ENCODE results near the gene SLC38A4. TPM values are rescaled to one million over a fixed set of nuclear protein-coding genes. Genes with fewer than 3 reads are reported as not detected.

SLC38A4 gene
- total RNA-seq, 1 donor from 2014 or later: not detected

DNA sequence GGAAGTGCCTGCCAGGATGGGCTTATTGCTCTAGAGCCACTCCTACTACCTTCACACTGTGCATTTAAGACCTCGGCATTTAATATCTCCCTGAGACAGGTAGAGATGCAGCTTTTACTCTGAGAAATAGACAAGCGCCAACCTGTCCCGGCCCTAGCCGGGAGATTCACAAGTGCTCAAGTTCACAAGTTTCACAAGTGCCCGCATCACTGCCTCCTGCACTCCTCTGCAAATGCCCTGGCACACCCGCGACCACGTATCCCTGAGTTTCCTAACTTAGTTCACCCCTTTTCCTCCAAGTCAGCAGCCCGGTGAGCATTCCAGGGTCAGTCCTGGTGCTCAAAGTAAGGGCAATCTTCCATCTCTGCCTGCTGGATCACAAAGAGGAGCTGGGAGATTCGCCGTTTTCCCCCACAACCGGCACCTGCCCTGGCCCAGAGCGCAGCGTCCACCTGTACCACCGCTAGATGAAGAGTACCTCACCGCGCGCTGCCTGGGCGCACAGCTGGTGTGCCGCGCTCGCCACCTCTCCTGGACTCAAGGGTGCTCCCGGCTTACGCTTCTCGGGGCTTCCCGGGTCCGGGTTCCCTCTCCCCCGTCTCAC is 5.0 kb upstream of the SLC38A4 start:
- Histone ChIP-seq H3K4me3 (ENCODE audit: low read depth, low read length) (peak overlapping the region; percentile 29), H3K36me3 (ENCODE audit: control insufficient read depth, insufficient read depth, low read length) (no peaks in the 10 kb centered on the region), H3K27me3 (ENCODE audit: control insufficient read depth, insufficient read depth, low read length) (peaks cover 25% of the 10 kb centered on the region)
- TF ChIP-seq CTCF (IDR thresholded peaks at IDR 0.05; ENCODE audit: insufficient read depth, low read length, poor library complexity, severe bottlenecking): no peak
- DNase-seq (ENCODE audit: low read depth): no peak

DNA sequence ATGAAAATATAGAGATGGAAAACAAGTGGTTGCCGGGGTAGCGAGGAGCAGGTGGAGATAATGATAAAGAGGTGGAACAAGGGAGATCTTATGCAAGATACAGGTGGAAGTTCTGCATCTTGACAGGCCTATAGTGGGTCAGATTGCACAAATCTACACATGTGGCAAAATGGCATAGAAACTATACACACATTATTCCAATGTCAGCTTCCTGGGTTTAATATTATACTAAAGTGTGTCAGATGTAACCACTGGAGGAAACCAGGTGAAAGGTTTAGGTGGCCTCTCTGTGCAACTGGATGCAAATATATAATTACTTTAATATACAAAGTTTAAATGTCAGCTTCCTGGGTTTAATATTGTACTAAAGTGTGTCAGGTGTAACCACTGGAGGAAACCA is 1.1 kb downstream of the SLC38A4 start:
- Histone ChIP-seq H3K27me3 (ENCODE audit: control insufficient read depth, insufficient read depth, low read length) (peaks cover 4% of the 10 kb centered on the region), H3K36me3 (ENCODE audit: control insufficient read depth, insufficient read depth, low read length) (no peaks in the 10 kb centered on the region), H3K4me3 (ENCODE audit: low read depth, low read length) (no peak overlapping the region)
- no peak for TF ChIP-seq CTCF (IDR thresholded peaks at IDR 0.05; ENCODE audit: insufficient read depth, low read length, poor library complexity, severe bottlenecking)
- no peak for DNase-seq (ENCODE audit: low read depth)

DNA sequence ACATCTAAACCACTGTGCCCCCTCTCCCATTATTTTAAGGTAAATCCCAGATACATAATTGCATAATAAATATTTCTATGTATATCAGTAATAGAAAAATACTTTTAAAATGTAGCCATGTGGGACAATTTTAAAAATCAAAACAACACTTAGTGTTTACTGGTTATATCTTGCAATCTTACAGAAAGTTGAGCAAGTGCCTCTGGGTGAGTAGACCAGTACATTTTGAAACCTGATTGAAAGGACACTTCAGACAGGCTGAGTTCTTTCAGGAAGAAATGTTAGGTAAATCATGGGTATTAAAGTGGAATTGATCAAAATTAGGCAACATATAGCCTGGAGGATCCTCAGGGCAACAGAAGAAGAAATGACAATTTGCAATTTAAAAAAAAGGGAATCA is 7.2 kb downstream of the SLC38A4 start:
- DNase-seq (ENCODE audit: low read depth): no peak
- no peak for TF ChIP-seq CTCF (IDR thresholded peaks at IDR 0.05; ENCODE audit: insufficient read depth, low read length, poor library complexity, severe bottlenecking)
- H3K4me3 ChIP-seq (ENCODE audit: low read depth, low read length): no peak overlapping the region
- H3K36me3 ChIP-seq (ENCODE audit: control insufficient read depth, insufficient read depth, low read length): no peaks in the 10 kb centered on the region
- no peaks in the 10 kb centered on the region for H3K27me3 ChIP-seq (ENCODE audit: control insufficient read depth, insufficient read depth, low read length)

DNA sequence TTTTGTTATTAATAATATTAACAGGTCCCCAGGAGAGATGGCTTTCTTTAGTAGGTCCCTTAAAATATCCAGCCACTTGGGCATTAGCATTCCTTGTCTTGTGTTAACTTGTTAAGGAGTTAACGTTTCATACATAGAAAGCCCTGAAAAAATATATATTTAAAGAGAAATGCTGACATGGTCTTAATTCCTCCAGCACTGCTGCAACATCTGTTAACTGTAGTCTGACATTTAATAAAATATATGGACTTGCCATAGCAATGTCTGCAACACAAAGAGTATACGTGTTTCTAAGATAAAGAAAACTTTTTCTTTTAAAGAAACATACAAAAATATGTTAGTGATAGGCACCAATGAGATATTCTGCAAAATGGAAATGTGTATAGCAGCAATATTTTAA is 10.0 kb downstream of the SLC38A4 start:
- no peaks in the 10 kb centered on the region for H3K36me3 ChIP-seq (ENCODE audit: control insufficient read depth, insufficient read depth, low read length)
- no peak for DNase-seq (ENCODE audit: low read depth)
- H3K27me3 ChIP-seq (ENCODE audit: control insufficient read depth, insufficient read depth, low read length): no peaks in the 10 kb centered on the region
- no peak for TF ChIP-seq CTCF (IDR thresholded peaks at IDR 0.05; ENCODE audit: insufficient read depth, low read length, poor library complexity, severe bottlenecking)
- no peak overlapping the region for H3K4me3 ChIP-seq (ENCODE audit: low read depth, low read length)

- no peak for TF ChIP-seq CTCF (IDR thresholded peaks at IDR 0.05; ENCODE audit: insufficient read depth, low read length, poor library complexity, severe bottlenecking)
- Histone ChIP-seq H3K4me3 (ENCODE audit: low read depth, low read length) (no peak overlapping the region), H3K27me3 (ENCODE audit: control insufficient read depth, insufficient read depth, low read length) (no peaks in the 10 kb centered on the region), H3K36me3 (ENCODE audit: control insufficient read depth, insufficient read depth, low read length) (no peaks in the 10 kb centered on the region)
- DNase-seq (ENCODE audit: low read depth): no peak
Measured at GRCh38 chr12:46814143-46814542, 11.7 kb downstream of the SLC38A4 start.

DNA sequence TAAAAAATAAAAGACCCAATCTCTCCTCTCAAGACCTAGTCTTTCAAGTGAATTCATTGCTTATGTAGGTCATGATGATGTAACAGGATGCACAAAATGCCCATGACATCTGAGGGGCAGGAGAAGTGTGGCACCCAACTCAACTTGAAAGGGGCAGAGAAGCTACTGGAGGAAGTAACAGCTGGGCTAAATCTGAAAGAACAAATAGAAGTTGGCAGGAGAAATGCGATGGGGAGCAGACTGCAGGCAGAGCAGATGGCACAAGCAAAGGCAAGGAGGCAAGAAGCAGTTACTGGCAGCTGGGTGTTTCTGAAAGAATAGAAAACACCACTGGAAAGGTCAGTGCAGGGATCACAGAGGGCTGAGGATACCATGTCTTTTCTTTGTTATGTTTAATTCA is 14.6 kb downstream of the SLC38A4 start:
- Histone ChIP-seq H3K4me3 (ENCODE audit: low read depth, low read length) (no peak overlapping the region), H3K36me3 (ENCODE audit: control insufficient read depth, insufficient read depth, low read length) (no peaks in the 10 kb centered on the region), H3K27me3 (ENCODE audit: control insufficient read depth, insufficient read depth, low read length) (no peaks in the 10 kb centered on the region)
- no peak for TF ChIP-seq CTCF (IDR thresholded peaks at IDR 0.05; ENCODE audit: insufficient read depth, low read length, poor library complexity, severe bottlenecking)
- no peak for DNase-seq (ENCODE audit: low read depth)

Data from kidney epithelial cell (primary cell).